H1 (cell line): ENCODE data around the gene NUDT19. TPM values are rescaled to one million over a fixed set of nuclear protein-coding genes. Genes with fewer than 3 reads are reported as not detected.

Experiments used
- BACH1 ChIP-seq: IDR thresholded peaks from 2 replicates; pipeline ENCODE4 v1.6.1; 2012; ENCODE audit warnings: low read length, improper control_type of control experiment
- CREB1 ChIP-seq: IDR thresholded peaks from 2 replicates; pipeline ENCODE4 v1.6.1; 2012; ENCODE audit warnings: inconsistent platforms
- GABPA ChIP-seq: IDR thresholded peaks from 2 replicates; pipeline ENCODE4 v1.6.1; 2011; ENCODE audit warnings: mild to moderate bottlenecking, low read length, moderate library complexity, borderline replicate concordance; ENCODE audit not compliant: insufficient read depth
- HDAC2 ChIP-seq, 2 experiments: fragments of 300-600 bp in 1 of 2; sonication (generic) in 1 of 2; IDR thresholded peaks; 2 replicates each; pipeline ENCODE4 v1.6.1; 2011 to 2012; ENCODE audit warnings: low read depth in 2 of 2, low read length in 2 of 2, mild to moderate bottlenecking in 2 of 2, moderate library complexity in 2 of 2, borderline replicate concordance in 1 of 2, inconsistent platforms in 1 of 2
- KDM4A ChIP-seq: IDR thresholded peaks from one replicate; pipeline ENCODE4 v1.7.1; 2012; ENCODE audit warnings: low read depth, mild to moderate bottlenecking, moderate library complexity, low read length, inconsistent platforms; ENCODE audit not compliant: severe bottlenecking
- PHF8 ChIP-seq: fragments of 200-600 bp; sonication (generic); conservative IDR thresholded peaks from 2 replicates; pipeline ENCODE4 v1.7.1; 2012; ENCODE audit warnings: low read depth, mild to moderate bottlenecking, inconsistent platforms, low read length, moderate library complexity
- SIN3A ChIP-seq, 2 experiments: IDR thresholded peaks in 1 of 2; conservative IDR thresholded peaks in 1 of 2; 2 replicates each; pipeline ENCODE4 v1.6.1; 2011 to 2012; ENCODE audit warnings: low read length in 2 of 2, improper control_type of control experiment in 1 of 2, low read depth in 1 of 2, mild to moderate bottlenecking in 1 of 2
- SP1 ChIP-seq: IDR thresholded peaks from 2 replicates; pipeline ENCODE4 v1.6.1; 2011; ENCODE audit warnings: low read depth, low read length
- SUZ12 ChIP-seq: fragments of 200-600 bp; sonication (generic); IDR thresholded peaks from 2 replicates; pipeline ENCODE4 v1.6.1; 2012; ENCODE audit warnings: mild to moderate bottlenecking, inconsistent platforms, low read length, moderate library complexity, mixed read lengths
- TAF1 ChIP-seq: IDR thresholded peaks from 2 replicates; pipeline ENCODE4 v1.6.1; 2011; ENCODE audit warnings: mild to moderate bottlenecking, low read depth, low read length
- TBP ChIP-seq: IDR thresholded peaks from 2 replicates; pipeline ENCODE4 v1.6.1; 2011; ENCODE audit warnings: low read depth, low read length, improper control_type of control experiment
- polyA plus RNA-seq, 7 experiments: library from polyadenylated mRNA; depleted of rRNA in 3 of 7; stranded (reverse) in 5 of 7; unstranded in 2 of 7; fragments of >200 nt in 5 of 7; fragments of 200-250 nt in 2 of 7; gene quantifications; 1 replicate in 5 of 7; 2 replicates in 1 of 7; 4 replicates in 1 of 7; pipeline versions ENCODE4 v1.2.1 to v1.2.3, GENCODE V29; 2011 to 2013; ENCODE audit warnings: missing spikeins in 2 of 7, mixed read lengths in 2 of 7
- total RNA-seq: library from RNA; stranded (reverse); fragmentation: NEBNext Ultra II Directional; extraction: Animal tissue kit (Norgen Biotek cat#: 25700); gene quantifications from 2 replicates; pipeline ENCODE4 v1.2.1, GENCODE V29; 2021
- TF ChIP-seq, protein P1 (sequence below): IDR thresholded peaks from 2 replicates; pipeline ENCODE4 v1.6.1; 2012; ENCODE audit warnings: inconsistent platforms
- TF ChIP-seq, protein P2 (sequence below): IDR thresholded peaks from 2 replicates; pipeline ENCODE4 v1.6.1; 2012; ENCODE audit warnings: inconsistent platforms

The NUDT19 gene
- total and polyA plus RNA-seq, 2 of the 8 experiments (the other 6 are each of a cell fraction or from before 2014, with no cell fraction given): 2.0 to 3.3 TPM

DNA sequence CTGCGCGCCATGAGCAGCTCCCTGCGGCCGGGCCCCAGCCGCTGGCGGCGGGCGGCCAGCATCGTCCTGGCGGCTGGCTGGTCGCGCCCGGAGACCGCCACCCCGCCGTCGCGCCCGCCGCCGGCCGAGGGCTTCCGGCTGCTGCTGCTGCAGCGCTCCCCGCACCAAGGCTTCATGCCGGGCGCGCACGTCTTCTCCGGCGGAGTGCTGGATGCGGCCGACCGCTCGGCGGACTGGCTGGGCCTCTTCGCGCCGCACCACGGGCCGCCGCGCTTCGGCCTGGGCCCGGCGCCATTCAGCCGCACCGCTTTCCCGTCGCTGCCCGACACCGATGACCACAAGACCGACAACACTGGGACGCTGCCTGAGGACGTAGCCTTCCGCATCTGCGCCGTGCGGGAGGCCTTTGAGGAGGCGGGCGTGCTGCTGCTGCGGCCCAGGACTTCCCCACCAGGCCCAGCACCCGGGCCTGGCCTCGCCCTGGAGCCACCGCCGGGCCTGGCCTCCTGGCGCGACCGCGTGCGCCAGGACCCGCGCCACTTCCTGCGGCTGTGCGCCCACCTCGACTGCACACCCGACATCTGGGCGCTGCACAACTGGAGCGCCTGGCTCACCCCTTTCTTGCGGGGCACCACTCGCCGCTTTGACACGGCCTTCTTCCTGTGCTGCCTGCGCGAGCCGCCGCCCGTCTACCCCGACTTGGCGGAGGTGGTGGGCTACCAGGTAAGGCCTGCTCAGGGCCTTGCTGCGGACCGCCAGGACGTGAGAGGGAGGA lies 518 bp downstream of the NUDT19 start (continued):
- TF ChIP-seq HDAC2 (IDR thresholded peaks at IDR 0.05; ENCODE audit: borderline replicate concordance in 1 of 2, low read depth in 2 of 2, low read length in 2 of 2): no peak
- TF ChIP-seq, protein P1, sequence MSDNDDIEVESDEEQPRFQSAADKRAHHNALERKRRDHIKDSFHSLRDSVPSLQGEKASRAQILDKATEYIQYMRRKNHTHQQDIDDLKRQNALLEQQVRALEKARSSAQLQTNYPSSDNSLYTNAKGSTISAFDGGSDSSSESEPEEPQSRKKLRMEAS: peak; percentile 86
- peak; percentile 82 for TF ChIP-seq CREB1
- 0 out of 2 replicates have a peak, but pooled peaks have one; percentile 16 for TF ChIP-seq GABPA
- peak; percentile 56; the same call in 1 of the 2 replicates for TF ChIP-seq PHF8
- peak; percentile 21; the same call in 1 of the 2 replicates for TF ChIP-seq SUZ12
- TF ChIP-seq, protein P2, sequence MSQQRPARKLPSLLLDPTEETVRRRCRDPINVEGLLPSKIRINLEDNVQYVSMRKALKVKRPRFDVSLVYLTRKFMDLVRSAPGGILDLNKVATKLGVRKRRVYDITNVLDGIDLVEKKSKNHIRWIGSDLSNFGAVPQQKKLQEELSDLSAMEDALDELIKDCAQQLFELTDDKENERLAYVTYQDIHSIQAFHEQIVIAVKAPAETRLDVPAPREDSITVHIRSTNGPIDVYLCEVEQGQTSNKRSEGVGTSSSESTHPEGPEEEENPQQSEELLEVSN: peak; percentile 80
- peak; percentile 50; the same call in 1 of the 2 replicates for TF ChIP-seq TAF1
- no peak for TF ChIP-seq SP1
- TF ChIP-seq BACH1: no peak
- no peak for TF ChIP-seq SIN3A (conservative IDR thresholded peaks at IDR 0.05 in 1 of 2, IDR thresholded peaks at IDR 0.05 in 1 of 2; ENCODE audit: low read depth in 1 of 2, low read length in 2 of 2)
- peak; percentile 80 for TF ChIP-seq KDM4A
- peak; percentile 1; the same call in 1 of the 2 replicates for TF ChIP-seq TBP
